HepG2 (cell line): ENCODE measurements around the gene RWDD4. TPM values are rescaled to one million over a fixed set of nuclear protein-coding genes. Genes with fewer than 3 reads are reported as not detected.

Source experiments
- ATF3 ChIP-seq: sonication (generic); formaldehyde crosslinking; IDR thresholded peaks from 2 replicates; pipeline ENCODE4 v1.4.0; 2020; ENCODE audit warnings: missing genetic modification reagents
- HNF1B ChIP-seq: sonication (generic); formaldehyde crosslinking; IDR thresholded peaks from 2 replicates; pipeline ENCODE4 v1.5.1; 2020; ENCODE audit warnings: mild to moderate bottlenecking, moderate library complexity, missing genetic modification reagents
- KAT7 ChIP-seq: IDR thresholded peaks from 2 replicates; pipeline ENCODE4 v1.6.1; 2018; ENCODE audit warnings: borderline replicate concordance, missing compliant biosample characterization
- NR2C2 ChIP-seq: sonication (generic); formaldehyde crosslinking; IDR thresholded peaks from 2 replicates; pipeline ENCODE4 v1.4.0; 2020; ENCODE audit warnings: missing genetic modification reagents, mild to moderate bottlenecking, moderate library complexity, borderline replicate concordance
- RARA ChIP-seq: IDR thresholded peaks from 2 replicates; pipeline ENCODE4 v1.6.1; 2016; ENCODE audit warnings: missing genetic modification reagents, missing compliant biosample characterization
- SKI ChIP-seq: fragments of 450-650 bp; IDR thresholded peaks from one replicate; pipeline ENCODE4 v1.6.1; 2018; ENCODE audit warnings: mild to moderate bottlenecking; ENCODE audit not compliant: partially characterized antibody
- ZFP90 ChIP-seq: sonication (generic); formaldehyde crosslinking; IDR thresholded peaks from 2 replicates; pipeline ENCODE4 v1.8.0; 2022; ENCODE audit warnings: missing genetic modification reagents, mild to moderate bottlenecking, inconsistent platforms, borderline replicate concordance
- ZHX2 ChIP-seq, 2 experiments: sonication (generic) in 1 of 2; formaldehyde crosslinking in 1 of 2; IDR thresholded peaks; 2 replicates each; pipeline versions ENCODE4 v1.6.1 to v1.9.0; 2014 to 2022; ENCODE audit warnings: antibody characterized with exemption in 1 of 2, borderline replicate concordance in 1 of 2, inconsistent platforms in 1 of 2, low read depth in 1 of 2, missing genetic modification reagents in 1 of 2
- ZNF18 ChIP-seq: sonication (generic); formaldehyde crosslinking; IDR thresholded peaks from 2 replicates; pipeline ENCODE4 v1.8.0; 2022; ENCODE audit warnings: mild to moderate bottlenecking, missing genetic modification reagents; ENCODE audit not compliant: insufficient replicate concordance
- ZNF292 ChIP-seq: sonication (generic); formaldehyde crosslinking; IDR thresholded peaks from 2 replicates; pipeline ENCODE4 v1.8.1; 2022; ENCODE audit warnings: mild to moderate bottlenecking, low read depth, missing genetic modification reagents, borderline replicate concordance
- ZNF564 ChIP-seq: sonication (generic); formaldehyde crosslinking; IDR thresholded peaks from 2 replicates; pipeline ENCODE4 v1.8.1; 2023; ENCODE audit warnings: mild to moderate bottlenecking, missing genetic modification reagents
- ZNF878 ChIP-seq: sonication (generic); formaldehyde crosslinking; IDR thresholded peaks from 2 replicates; pipeline ENCODE4 v1.8.1; 2023; ENCODE audit warnings: mild to moderate bottlenecking, missing genetic modification reagents, moderate library complexity
- polyA plus RNA-seq, 8 experiments: library from polyadenylated mRNA; depleted of rRNA in 3 of 8; stranded (reverse) in 7 of 8; unstranded in 1 of 8; fragments of >200 nt; fragmentation: Illumina TruSeq in 4 of 8; extraction: Trizol in 4 of 8; gene quantifications; 2 replicates each; pipeline versions ENCODE4 v1.2.1 to v1.2.3, GENCODE V29; 2011 to 2016; ENCODE audit warnings: low read depth in 4 of 8, missing spikeins in 1 of 8, mixed read lengths in 1 of 8; ENCODE audit not compliant: insufficient read depth in 1 of 8
- total RNA-seq, 5 experiments: library from RNA; depleted of rRNA; stranded (reverse); fragments of >200 nt; fragmentation: Illumina TruSeq; extraction: Trizol; gene quantifications; 2 replicates each; pipeline ENCODE4 v1.2.3, GENCODE V29; 2016; ENCODE audit warnings: low read depth in 1 of 5
- TF ChIP-seq, protein P1 (sequence below): IDR thresholded peaks from 2 replicates; pipeline ENCODE4 v1.6.1; 2016; ENCODE audit warnings: control low read depth
- TF ChIP-seq, protein P2 (sequence below): sonication (generic); formaldehyde crosslinking; IDR thresholded peaks from 2 replicates; pipeline ENCODE4 v1.4.0; 2020; ENCODE audit warnings: missing genetic modification reagents, low read depth, mild to moderate bottlenecking, borderline replicate concordance

RWDD4 gene
- total and polyA plus RNA-seq, 2 of the 13 experiments (the other 11 are each of a cell fraction or from before 2014, with no cell fraction given): 10.2 to 25.4 TPM

GRCh38 chr4:183659029-183659871, at the start of gene RWDD4, which contains the start of gene TRAPPC11 (continued):
- TF ChIP-seq HNF1B (CRISPR knock-in tag) (peak; percentile 68; the same call in 1 of the 2 replicates), NR2C2 (CRISPR knock-in tag) (peak; percentile 98), ZNF18 (CRISPR knock-in tag) (no peak), ZNF564 (0 out of 2 replicates have a peak, but pooled peaks have one; percentile 19), ZNF292 (CRISPR knock-in tag) (0 out of 2 replicates have a peak, but pooled peaks have one; percentile 44), ZNF878 (CRISPR knock-in tag) (0 out of 2 replicates have a peak, but pooled peaks have one; percentile 24), ZHX2 (IDR thresholded peaks at IDR 0.05; ENCODE audit: low read depth) (no peak), ZHX2 (CRISPR knock-in tag; IDR thresholded peaks at IDR 0.05; ENCODE audit: borderline replicate concordance) (no peak), SKI (peak; percentile 78), ATF3 (CRISPR knock-in tag) (no peak; the same call in 1 of the 2 replicates), RARA (CRISPR knock-in tag) (0 out of 2 replicates have a peak, but pooled peaks have one; percentile 6), ZFP90 (CRISPR knock-in tag) (peak; percentile 33; the same call in 1 of the 2 replicates), KAT7 (CRISPR knock-in tag) (peak; percentile 70; the same call in 1 of the 2 replicates)
- TF ChIP-seq, protein P1, sequence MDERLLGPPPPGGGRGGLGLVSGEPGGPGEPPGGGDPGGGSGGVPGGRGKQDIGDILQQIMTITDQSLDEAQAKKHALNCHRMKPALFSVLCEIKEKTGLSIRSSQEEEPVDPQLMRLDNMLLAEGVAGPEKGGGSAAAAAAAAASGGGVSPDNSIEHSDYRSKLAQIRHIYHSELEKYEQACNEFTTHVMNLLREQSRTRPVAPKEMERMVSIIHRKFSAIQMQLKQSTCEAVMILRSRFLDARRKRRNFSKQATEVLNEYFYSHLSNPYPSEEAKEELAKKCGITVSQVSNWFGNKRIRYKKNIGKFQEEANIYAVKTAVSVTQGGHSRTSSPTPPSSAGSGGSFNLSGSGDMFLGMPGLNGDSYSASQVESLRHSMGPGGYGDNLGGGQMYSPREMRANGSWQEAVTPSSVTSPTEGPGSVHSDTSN: peak; percentile 95
- TF ChIP-seq, protein P2, sequence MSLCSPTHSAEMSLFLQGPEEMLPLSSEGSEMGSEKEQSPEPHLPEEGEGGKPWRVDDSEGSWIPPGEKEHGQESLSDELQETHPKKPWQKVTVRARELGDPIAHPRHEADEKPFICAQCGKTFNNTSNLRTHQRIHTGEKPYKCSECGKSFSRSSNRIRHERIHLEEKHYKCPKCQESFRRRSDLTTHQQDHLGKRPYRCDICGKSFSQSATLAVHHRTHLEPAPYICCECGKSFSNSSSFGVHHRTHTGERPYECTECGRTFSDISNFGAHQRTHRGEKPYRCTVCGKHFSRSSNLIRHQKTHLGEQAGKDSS: peak; percentile 59; the same call in 1 of the 2 replicates
